K562 (cell line): Measurements from ENCODE around the gene FLRT1. TPM values are rescaled to one million over a fixed set of nuclear protein-coding genes. Genes with fewer than 3 reads are reported as not detected.
A peak's percentile ranks its signal among the peaks of the same experiment; 100 is the strongest.

ENCODE experiments used
- ATAC-seq: fragments of 200-7000 bp; cut with Tn5 transposase; 3 replicates; pipeline ENCODE4 v1.9.1; 2020; ENCODE audit warnings: moderate library complexity
- BruUV-seq: library from RNA; stranded (reverse); fragments of 400-500 nt; replicated peaks from 2 replicates; lab custom pipeline; 2021; lab: Mats Ljungman, UMichigan
- CTCF ChIA-PET: fragments of 300-600 bp; formaldehyde crosslinking; extraction: SDS; loops from one replicate; lab custom pipeline; 2021; ENCODE audit warnings: low intra/inter-chr PET ratio; lab: Yijun Ruan, JAX
- POLR2A ChIA-PET: fragments of 300-600, 350-650 bp; sonication (Branson Sonifier 250); formaldehyde crosslinking; extraction: SDS; loops from one replicate; lab custom pipeline; 2021; ENCODE audit warnings: antibody characterized with exemption, inconsistent platforms; lab: Yijun Ruan, JAX
- DNase-seq, 4 experiments: peaks; one replicate each; pipeline versions ENCODE4 v3.0.0 to v3.0.0-alpha.2; 2011 to 2018; ENCODE audit warnings: low spot score in 3 of 4, mixed read lengths in 3 of 4; ENCODE audit errors: extremely low read depth in 1 of 4
- FAIRE-seq: peaks from 2 replicates; lab custom pipeline; 2011; peaks lifted over from hg19 to GRCh38; lab: Jason Lieb, UNC
- H2AFZ ChIP-seq: 2 replicates; pipeline ENCODE4 v1.6.0; 2011; ENCODE audit warnings: low read depth, low read length, control low read depth, inconsistent platforms
- H3K27ac ChIP-seq: fragments of 200-600 bp; 3 replicates; pipeline ENCODE4 v1.8.0; 2011; ENCODE audit warnings: low read depth, mild to moderate bottlenecking, control low read depth, inconsistent platforms, low read length, moderate library complexity, mixed read lengths; ENCODE audit errors: extremely low read depth
- H3K27me3 ChIP-seq, 2 experiments: fragments of 300-600 bp in 1 of 2; 2 replicates in 1 of 2; 3 replicates in 1 of 2; pipeline versions ENCODE4 v1.6.0 to v1.8.0; 2011; ENCODE audit warnings: inconsistent platforms in 2 of 2, low read length in 2 of 2, mild to moderate bottlenecking in 1 of 2, mixed read lengths in 1 of 2, moderate library complexity in 1 of 2; ENCODE audit not compliant: control insufficient read depth in 2 of 2, insufficient read depth in 2 of 2
- H3K36me3 ChIP-seq: fragments of 300-600 bp; 3 replicates; pipeline ENCODE4 v1.8.0; 2011; ENCODE audit warnings: mild to moderate bottlenecking, low read length, inconsistent platforms; ENCODE audit not compliant: control insufficient read depth, insufficient read depth
- H3K4me1 ChIP-seq, 2 experiments: fragments of 200-600 bp in 1 of 2; replicated peaks in 1 of 2; 2 replicates in 1 of 2; 3 replicates in 1 of 2; pipeline versions ENCODE4 v1.5.1 to v1.8.0; 2011; ENCODE audit warnings: inconsistent platforms in 2 of 2, low read length in 2 of 2, mild to moderate bottlenecking in 1 of 2, mixed read lengths in 1 of 2, moderate library complexity in 1 of 2; ENCODE audit not compliant: control insufficient read depth in 2 of 2, insufficient read depth in 2 of 2
- H3K4me2 ChIP-seq: 2 replicates; pipeline ENCODE4 v1.6.1; 2011; ENCODE audit warnings: low read length, control low read depth, inconsistent platforms, mixed read lengths; ENCODE audit not compliant: insufficient read depth
- H3K4me3 ChIP-seq: fragments of 200-600 bp; sonication (generic), shearing (Covaris generic); 2 replicates; pipeline ENCODE4 v1.5.1; 2016; ENCODE audit warnings: control low read depth, inconsistent platforms
- H3K79me2 ChIP-seq: fragments of 200-600 bp; 3 replicates; pipeline ENCODE4 v1.8.0; 2011; ENCODE audit warnings: low read length, inconsistent platforms; ENCODE audit not compliant: control insufficient read depth, insufficient read depth
- H3K9ac ChIP-seq, 2 experiments: 2 replicates each; pipeline versions ENCODE4 v1.6.0 to v1.6.1; 2011; ENCODE audit warnings: low read depth in 2 of 2, low read length in 2 of 2, control low read depth in 1 of 2, inconsistent platforms in 1 of 2, mild to moderate bottlenecking in 1 of 2, mixed read lengths in 1 of 2; ENCODE audit not compliant: insufficient read depth in 1 of 2
- H3K9me1 ChIP-seq: one replicate; pipeline ENCODE4 v1.6.0; 2011; ENCODE audit warnings: inconsistent platforms, mild to moderate bottlenecking, low read length, moderate library complexity; ENCODE audit not compliant: control insufficient read depth, insufficient read depth
- H3K9me3 ChIP-seq: replicated peaks from 2 replicates; pipeline ENCODE4 v1.5.1; 2011; ENCODE audit warnings: low read depth, low read length, inconsistent platforms; ENCODE audit not compliant: control insufficient read depth, insufficient read depth
- H4K20me1 ChIP-seq: replicated peaks from 2 replicates; pipeline ENCODE4 v1.6.1; 2011; ENCODE audit warnings: low read length, inconsistent platforms, mixed read lengths; ENCODE audit not compliant: control insufficient read depth, insufficient read depth
- POLR2G ChIP-seq: fragments of 200-400 bp; formaldehyde crosslinking; IDR thresholded peaks from 2 replicates; pipeline ENCODE4 v1.6.1; 2017; ENCODE audit warnings: low read depth, mild to moderate bottlenecking, antibody characterized with exemption, low read length, moderate library complexity
- WGBS: fragments of 100-300 bp; shearing (Covaris generic); methylation state at CpG from one replicate; pipeline ENCODE4 v1.1.6; 2016; ENCODE audit warnings: low coverage, mixed read lengths; ENCODE audit not compliant: insufficient coverage; ENCODE audit errors: missing lambda C conversion rate; 5-methylcytosine and 5-hydroxymethylcytosine counted together
- in situ Hi-C: fragments of 300-500 bp; cut with MboI; formaldehyde crosslinking; loops from 4 replicates; pipeline ENCODE4 v1.15.0; 2018; ENCODE audit warnings: inconsistent platforms, mixed read lengths
- intact Hi-C: fragments of 100-400 bp; cut with micrococcal nuclease; formaldehyde crosslinking; loops from 2 replicates; pipeline ENCODE4 v1.14.2; 2022
- polyA plus RNA-seq, 8 experiments: library from polyadenylated mRNA; depleted of rRNA in 4 of 8; stranded (reverse) in 5 of 8; unstranded in 3 of 8; fragments of >200 nt; fragmentation: Nextera tagmentation in 2 of 8; fragmentation: Illumina TruSeq in 1 of 8; extraction: Ambion mirVana in 2 of 8; extraction: Trizol in 1 of 8; gene quantifications; 2 replicates each; pipeline versions ENCODE4 v1.2.1 to v1.2.3, GENCODE V29; 2011 to 2014; ENCODE audit warnings: inconsistent platforms in 1 of 8, missing spikeins in 1 of 8
- total RNA-seq, 7 experiments: library from RNA; depleted of rRNA in 6 of 7; stranded (reverse); fragments of >200 nt in 6 of 7; fragmentation: Illumina TruSeq in 2 of 7; extraction: Trizol in 2 of 7; gene quantifications; 2 replicates each; pipeline versions ENCODE4 v1.2.1 to v1.2.3, GENCODE V29; 2011 to 2021; ENCODE audit warnings: low replicate concordance in 1 of 7
- TF ChIP-seq, protein P1 (sequence below): sonication (generic); formaldehyde crosslinking; IDR thresholded peaks from 2 replicates; pipeline ENCODE4 v1.8.0; 2022; ENCODE audit warnings: mild to moderate bottlenecking, missing genetic modification reagents
- TF ChIP-seq, protein P2 (sequence below), 2 experiments: fragments of 450-650 bp in 1 of 2; IDR thresholded peaks; 2 replicates each; pipeline ENCODE4 v1.6.1; 2011 to 2017; ENCODE audit warnings: low read depth in 2 of 2, antibody characterized with exemption in 1 of 2, borderline replicate concordance in 1 of 2, low read length in 1 of 2, mild to moderate bottlenecking in 1 of 2, mixed read lengths in 1 of 2; ENCODE audit not compliant: control insufficient read depth in 1 of 2
- TF ChIP-seq, protein P3 (sequence below): sonication (generic); formaldehyde crosslinking; IDR thresholded peaks from 2 replicates; pipeline ENCODE4 v1.8.1; 2023; ENCODE audit warnings: mild to moderate bottlenecking, missing genetic modification reagents
- TF ChIP-seq, protein P4 (sequence below): sonication (generic); formaldehyde crosslinking; IDR thresholded peaks from 2 replicates; pipeline ENCODE4 v1.8.0; 2022; ENCODE audit warnings: missing genetic modification reagents, mild to moderate bottlenecking, moderate library complexity, borderline replicate concordance

FLRT1 gene
- total and polyA plus RNA-seq, 9 of the 15 experiments (the other 6 are each of a cell fraction or from before 2014, with no cell fraction given): not detected

DNA sequence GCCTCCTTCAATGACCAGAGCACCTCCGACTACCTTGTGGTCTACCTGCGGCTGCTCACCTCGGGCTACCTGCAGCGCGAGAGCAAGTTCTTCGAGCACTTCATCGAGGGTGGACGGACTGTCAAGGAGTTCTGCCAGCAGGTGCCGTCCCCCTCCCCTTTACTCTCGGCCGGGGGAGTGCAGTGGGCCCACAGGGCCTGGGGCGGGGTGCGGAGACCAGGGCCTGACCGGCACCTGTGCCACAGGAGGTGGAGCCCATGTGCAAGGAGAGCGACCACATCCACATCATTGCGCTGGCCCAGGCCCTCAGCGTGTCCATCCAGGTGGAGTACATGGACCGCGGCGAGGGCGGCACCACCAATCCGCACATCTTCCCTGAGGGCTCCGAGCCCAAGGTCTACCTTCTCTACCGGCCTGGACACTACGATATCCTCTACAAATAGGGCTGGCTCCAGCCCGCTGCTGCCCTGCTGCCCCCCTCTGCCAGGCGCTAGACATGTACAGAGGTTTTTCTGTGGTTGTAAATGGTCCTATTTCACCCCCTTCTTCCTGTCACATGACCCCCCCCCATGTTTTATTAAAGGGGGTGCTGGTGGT lies 38.5 kb upstream of the FLRT1 start:
- Histone ChIP-seq H3K27ac (no peak overlapping the region), H3K9me1 (no peaks in the 10 kb centered on the region), H3K9me3 (no peaks in the 10 kb centered on the region), H4K20me1 (peaks cover 4% of the 10 kb centered on the region; the same call in 1 of the 2 replicates), H3K27me3 (no peaks in the 10 kb centered on the region), H3K9ac (no peak overlapping the region; a peak in 1 of 4 replicates), H3K79me2 (no peaks in the 10 kb centered on the region), H2AFZ (no peak overlapping the region), H3K36me3 (peaks cover 74% of the 10 kb centered on the region; the same call in 2 of the 3 replicates), H3K4me1 (peaks cover 0 to 49% of the 10 kb centered on the region in 2 experiments; a peak in 2 of 5 replicates), H3K4me2 (no peak overlapping the region), H3K4me3 (no peak overlapping the region)
- FAIRE-seq: no peak
- BruUV-seq: TSS peak; percentile 44
- TF ChIP-seq, protein P1, sequence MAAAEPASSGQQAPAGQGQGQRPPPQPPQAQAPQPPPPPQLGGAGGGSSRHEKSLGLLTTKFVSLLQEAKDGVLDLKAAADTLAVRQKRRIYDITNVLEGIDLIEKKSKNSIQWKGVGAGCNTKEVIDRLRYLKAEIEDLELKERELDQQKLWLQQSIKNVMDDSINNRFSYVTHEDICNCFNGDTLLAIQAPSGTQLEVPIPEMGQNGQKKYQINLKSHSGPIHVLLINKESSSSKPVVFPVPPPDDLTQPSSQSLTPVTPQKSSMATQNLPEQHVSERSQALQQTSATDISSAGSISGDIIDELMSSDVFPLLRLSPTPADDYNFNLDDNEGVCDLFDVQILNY (CRISPR knock-in tag): no peak
- TF ChIP-seq, protein P2, sequence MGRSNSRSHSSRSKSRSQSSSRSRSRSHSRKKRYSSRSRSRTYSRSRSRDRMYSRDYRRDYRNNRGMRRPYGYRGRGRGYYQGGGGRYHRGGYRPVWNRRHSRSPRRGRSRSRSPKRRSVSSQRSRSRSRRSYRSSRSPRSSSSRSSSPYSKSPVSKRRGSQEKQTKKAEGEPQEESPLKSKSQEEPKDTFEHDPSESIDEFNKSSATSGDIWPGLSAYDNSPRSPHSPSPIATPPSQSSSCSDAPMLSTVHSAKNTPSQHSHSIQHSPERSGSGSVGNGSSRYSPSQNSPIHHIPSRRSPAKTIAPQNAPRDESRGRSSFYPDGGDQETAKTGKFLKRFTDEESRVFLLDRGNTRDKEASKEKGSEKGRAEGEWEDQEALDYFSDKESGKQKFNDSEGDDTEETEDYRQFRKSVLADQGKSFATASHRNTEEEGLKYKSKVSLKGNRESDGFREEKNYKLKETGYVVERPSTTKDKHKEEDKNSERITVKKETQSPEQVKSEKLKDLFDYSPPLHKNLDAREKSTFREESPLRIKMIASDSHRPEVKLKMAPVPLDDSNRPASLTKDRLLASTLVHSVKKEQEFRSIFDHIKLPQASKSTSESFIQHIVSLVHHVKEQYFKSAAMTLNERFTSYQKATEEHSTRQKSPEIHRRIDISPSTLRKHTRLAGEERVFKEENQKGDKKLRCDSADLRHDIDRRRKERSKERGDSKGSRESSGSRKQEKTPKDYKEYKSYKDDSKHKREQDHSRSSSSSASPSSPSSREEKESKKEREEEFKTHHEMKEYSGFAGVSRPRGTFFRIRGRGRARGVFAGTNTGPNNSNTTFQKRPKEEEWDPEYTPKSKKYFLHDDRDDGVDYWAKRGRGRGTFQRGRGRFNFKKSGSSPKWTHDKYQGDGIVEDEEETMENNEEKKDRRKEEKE (IDR thresholded peaks at IDR 0.05; ENCODE audit: borderline replicate concordance in 1 of 2, control insufficient read depth in 1 of 2, low read depth in 2 of 2, low read length in 1 of 2): no peak
- TF ChIP-seq, protein P3, sequence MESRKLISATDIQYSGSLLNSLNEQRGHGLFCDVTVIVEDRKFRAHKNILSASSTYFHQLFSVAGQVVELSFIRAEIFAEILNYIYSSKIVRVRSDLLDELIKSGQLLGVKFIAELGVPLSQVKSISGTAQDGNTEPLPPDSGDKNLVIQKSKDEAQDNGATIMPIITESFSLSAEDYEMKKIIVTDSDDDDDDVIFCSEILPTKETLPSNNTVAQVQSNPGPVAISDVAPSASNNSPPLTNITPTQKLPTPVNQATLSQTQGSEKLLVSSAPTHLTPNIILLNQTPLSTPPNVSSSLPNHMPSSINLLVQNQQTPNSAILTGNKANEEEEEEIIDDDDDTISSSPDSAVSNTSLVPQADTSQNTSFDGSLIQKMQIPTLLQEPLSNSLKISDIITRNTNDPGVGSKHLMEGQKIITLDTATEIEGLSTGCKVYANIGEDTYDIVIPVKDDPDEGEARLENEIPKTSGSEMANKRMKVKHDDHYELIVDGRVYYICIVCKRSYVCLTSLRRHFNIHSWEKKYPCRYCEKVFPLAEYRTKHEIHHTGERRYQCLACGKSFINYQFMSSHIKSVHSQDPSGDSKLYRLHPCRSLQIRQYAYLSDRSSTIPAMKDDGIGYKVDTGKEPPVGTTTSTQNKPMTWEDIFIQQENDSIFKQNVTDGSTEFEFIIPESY: 0 out of 2 replicates have a peak, but pooled peaks have one; percentile 27
- peak; percentile 47; the same call in 1 of the 2 replicates for TF ChIP-seq POLR2G
- TF ChIP-seq, protein P4, sequence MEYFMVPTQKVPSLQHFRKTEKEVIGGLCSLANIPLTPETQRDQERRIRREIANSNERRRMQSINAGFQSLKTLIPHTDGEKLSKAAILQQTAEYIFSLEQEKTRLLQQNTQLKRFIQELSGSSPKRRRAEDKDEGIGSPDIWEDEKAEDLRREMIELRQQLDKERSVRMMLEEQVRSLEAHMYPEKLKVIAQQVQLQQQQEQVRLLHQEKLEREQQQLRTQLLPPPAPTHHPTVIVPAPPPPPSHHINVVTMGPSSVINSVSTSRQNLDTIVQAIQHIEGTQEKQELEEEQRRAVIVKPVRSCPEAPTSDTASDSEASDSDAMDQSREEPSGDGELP (CRISPR knock-in tag): no peak
- ATAC-seq: no peak
- in situ Hi-C loops: no loop called here
- DNase-seq: no peak
- WGBS: 95% methylated on average over 23 of the region's 27 CpGs
- POLR2A ChIA-PET: interaction anchor here (0.6 to 1.6 kb wide), 2 partner anchors 10 to 352 kb away, joined by 3 to 7 read pairs; no protein-coding TSS in a partner anchor
- CTCF ChIA-PET: no interaction called here
- intact Hi-C loops: no loop called here
